Measurements from ENCODE around the gene PRRT3.
A peak's percentile ranks its signal among the peaks of the same experiment; 100 is the strongest.

Gene PRRT3

GRCh38 chr3:9934235-9934621 lies 18.0 kb downstream of the PRRT3 start:
- no peak for TF ChIP-seq FOXP2 (optimal IDR thresholded peaks at IDR 0.05; ENCODE audit: borderline replicate concordance, extremely low read depth, extremely low read length, insufficient read depth)
- no peak for TF ChIP-seq TAF1 (IDR thresholded peaks at IDR 0.05; ENCODE audit: borderline replicate concordance, insufficient read depth, low read length)
- TF ChIP-seq, protein P1, sequence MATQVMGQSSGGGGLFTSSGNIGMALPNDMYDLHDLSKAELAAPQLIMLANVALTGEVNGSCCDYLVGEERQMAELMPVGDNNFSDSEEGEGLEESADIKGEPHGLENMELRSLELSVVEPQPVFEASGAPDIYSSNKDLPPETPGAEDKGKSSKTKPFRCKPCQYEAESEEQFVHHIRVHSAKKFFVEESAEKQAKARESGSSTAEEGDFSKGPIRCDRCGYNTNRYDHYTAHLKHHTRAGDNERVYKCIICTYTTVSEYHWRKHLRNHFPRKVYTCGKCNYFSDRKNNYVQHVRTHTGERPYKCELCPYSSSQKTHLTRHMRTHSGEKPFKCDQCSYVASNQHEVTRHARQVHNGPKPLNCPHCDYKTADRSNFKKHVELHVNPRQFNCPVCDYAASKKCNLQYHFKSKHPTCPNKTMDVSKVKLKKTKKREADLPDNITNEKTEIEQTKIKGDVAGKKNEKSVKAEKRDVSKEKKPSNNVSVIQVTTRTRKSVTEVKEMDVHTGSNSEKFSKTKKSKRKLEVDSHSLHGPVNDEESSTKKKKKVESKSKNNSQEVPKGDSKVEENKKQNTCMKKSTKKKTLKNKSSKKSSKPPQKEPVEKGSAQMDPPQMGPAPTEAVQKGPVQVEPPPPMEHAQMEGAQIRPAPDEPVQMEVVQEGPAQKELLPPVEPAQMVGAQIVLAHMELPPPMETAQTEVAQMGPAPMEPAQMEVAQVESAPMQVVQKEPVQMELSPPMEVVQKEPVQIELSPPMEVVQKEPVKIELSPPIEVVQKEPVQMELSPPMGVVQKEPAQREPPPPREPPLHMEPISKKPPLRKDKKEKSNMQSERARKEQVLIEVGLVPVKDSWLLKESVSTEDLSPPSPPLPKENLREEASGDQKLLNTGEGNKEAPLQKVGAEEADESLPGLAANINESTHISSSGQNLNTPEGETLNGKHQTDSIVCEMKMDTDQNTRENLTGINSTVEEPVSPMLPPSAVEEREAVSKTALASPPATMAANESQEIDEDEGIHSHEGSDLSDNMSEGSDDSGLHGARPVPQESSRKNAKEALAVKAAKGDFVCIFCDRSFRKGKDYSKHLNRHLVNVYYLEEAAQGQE (IDR thresholded peaks at IDR 0.05; ENCODE audit: insufficient read depth in 1 of 2, low read depth in 2 of 2, low read length in 2 of 2) = no peak
- no peak for TF ChIP-seq SIN3A (IDR thresholded peaks at IDR 0.05; ENCODE audit: borderline replicate concordance, insufficient read depth, low read length)
- no peak for TF ChIP-seq POLR2AphosphoS5 (IDR thresholded peaks at IDR 0.05; ENCODE audit: low read depth, low read length)

DNA sequence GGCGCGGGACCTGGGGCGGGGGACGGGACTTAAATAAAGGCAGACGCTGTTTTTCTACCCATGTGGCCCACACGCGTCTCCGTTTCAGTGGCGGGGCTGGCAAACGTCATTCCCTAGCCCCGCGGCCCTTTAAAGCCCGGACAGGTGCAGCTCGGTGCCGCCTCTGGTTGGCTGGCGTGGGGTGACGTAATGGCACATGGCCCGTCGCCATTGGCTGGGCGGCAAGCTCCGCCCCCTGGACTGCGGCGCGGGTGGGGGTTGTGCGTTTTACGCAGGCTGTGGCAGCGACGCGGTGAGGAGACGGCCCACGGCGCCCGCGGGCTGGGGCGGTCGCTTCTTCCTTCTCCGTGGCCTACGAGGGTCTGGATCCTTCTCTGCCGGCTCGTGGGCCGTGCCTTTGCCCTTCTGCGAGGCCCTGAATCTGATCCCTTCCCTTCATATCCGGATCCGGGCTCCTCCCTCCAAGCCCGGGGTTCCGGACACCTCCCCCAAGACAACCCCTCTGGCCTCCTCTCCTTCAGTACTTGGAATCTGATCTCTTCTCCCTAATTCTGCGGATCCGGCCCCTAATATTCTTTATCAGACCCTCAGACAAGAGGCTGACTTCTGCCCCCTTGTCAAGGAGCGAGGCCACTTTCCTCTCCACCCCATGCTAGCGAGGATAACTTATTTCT lies 18.5 kb downstream of the PRRT3 start, which contains the start of gene CRELD1:
Gene CRELD1 (plus strand): TSS at position 274 of the 674 bp plus-strand sequence. CDS start 605 bp downstream, outside the sequence.
- peak; percentile 73 for TF ChIP-seq FOXP2 (optimal IDR thresholded peaks at IDR 0.05; ENCODE audit: borderline replicate concordance, extremely low read depth, extremely low read length, insufficient read depth)
- no peak for TF ChIP-seq SIN3A (IDR thresholded peaks at IDR 0.05; ENCODE audit: borderline replicate concordance, insufficient read depth, low read length)
- TF ChIP-seq POLR2AphosphoS5 (IDR thresholded peaks at IDR 0.05; ENCODE audit: low read depth, low read length) = peak; percentile 77

DNA sequence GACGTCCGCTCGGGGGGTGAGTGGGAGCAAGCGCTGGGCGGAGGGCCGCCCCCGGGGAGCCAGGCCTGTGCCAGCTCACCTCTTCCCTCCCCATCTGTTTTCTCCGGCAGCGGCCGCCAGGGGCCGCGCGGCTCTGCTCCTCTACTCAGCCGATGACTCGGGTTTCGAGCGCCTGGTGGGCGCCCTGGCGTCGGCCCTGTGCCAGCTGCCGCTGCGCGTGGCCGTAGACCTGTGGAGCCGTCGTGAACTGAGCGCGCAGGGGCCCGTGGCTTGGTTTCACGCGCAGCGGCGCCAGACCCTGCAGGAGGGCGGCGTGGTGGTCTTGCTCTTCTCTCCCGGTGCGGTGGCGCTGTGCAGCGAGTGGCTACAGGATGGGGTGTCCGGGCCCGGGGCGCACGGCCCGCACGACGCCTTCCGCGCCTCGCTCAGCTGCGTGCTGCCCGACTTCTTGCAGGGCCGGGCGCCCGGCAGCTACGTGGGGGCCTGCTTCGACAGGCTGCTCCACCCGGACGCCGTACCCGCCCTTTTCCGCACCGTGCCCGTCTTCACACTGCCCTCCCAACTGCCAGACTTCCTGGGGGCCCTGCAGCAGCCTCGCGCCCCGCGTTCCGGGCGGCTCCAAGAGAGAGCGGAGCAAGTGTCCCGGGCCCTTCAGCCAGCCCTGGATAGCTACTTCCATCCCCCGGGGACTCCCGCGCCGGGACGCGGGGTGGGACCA lies 19.2 kb downstream of the PRRT3 start:
- TF ChIP-seq POLR2AphosphoS5 (IDR thresholded peaks at IDR 0.05; ENCODE audit: low read depth, low read length) = no peak; the same call in 1 of the 2 replicates
- TF ChIP-seq, protein P1 (IDR thresholded peaks at IDR 0.05; ENCODE audit: insufficient read depth in 1 of 2, low read depth in 2 of 2, low read length in 2 of 2) = no peak
- TF ChIP-seq FOXP2 (optimal IDR thresholded peaks at IDR 0.05; ENCODE audit: borderline replicate concordance, extremely low read depth, extremely low read length, insufficient read depth) = no peak

DNA sequence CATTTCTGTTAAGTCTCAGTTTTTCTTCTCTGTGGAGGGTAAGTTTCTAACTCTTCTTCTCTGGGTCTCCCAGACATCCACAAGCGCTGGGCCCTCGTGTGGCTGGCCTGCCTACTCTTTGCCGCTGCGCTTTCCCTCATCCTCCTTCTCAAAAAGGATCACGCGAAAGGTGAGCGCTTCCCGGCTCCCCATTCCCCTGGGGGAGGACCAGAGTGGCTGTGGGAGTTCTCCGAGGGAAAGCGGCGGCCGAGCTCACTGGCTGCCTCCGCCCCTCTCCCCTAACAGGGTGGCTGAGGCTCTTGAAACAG lies 19.7 kb downstream of the PRRT3 start:
- TF ChIP-seq POLR2AphosphoS5 (IDR thresholded peaks at IDR 0.05; ENCODE audit: low read depth, low read length) = no peak
- TF ChIP-seq, protein P1 (IDR thresholded peaks at IDR 0.05; ENCODE audit: insufficient read depth in 1 of 2, low read depth in 2 of 2, low read length in 2 of 2) = no peak
- TF ChIP-seq SIN3A (IDR thresholded peaks at IDR 0.05; ENCODE audit: borderline replicate concordance, insufficient read depth, low read length) = no peak

DNA sequence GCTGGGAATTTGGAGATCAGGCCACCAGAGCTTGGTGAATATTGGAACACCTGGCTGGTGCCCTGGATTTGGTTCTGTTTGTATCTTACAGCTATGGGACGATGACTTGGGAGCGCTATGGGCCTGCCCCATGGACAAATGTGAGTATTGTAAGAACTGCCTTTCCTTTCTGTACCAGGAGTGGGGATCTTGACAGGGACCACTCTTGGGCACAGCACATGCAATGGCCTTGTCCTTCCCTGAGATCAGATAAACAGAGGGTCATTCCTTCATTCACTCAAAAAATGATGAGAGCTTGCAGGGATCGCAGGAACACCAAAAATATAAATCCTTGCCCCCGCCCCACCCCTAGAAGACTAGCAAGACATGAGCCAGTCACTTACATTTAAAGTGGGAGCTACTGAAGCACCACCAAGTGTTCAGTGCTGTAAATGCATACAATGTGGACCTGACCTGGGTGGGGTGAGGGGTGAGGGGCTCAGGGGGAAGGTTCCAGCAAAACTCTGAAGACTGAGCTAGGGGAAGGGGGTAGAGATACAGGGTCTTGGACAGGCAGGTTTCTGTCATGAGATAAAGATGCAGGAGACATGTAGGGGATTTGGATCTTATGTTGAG lies 21.3 kb downstream of the PRRT3 start:
- no peak for TF ChIP-seq SIN3A (IDR thresholded peaks at IDR 0.05; ENCODE audit: borderline replicate concordance, insufficient read depth, low read length)

GRCh38 chr3:9928158-9928557 lies 24.1 kb downstream of the PRRT3 start:
- TF ChIP-seq SIN3A (IDR thresholded peaks at IDR 0.05; ENCODE audit: borderline replicate concordance, insufficient read depth, low read length) (no peak), POLR2AphosphoS5 (IDR thresholded peaks at IDR 0.05; ENCODE audit: low read depth, low read length) (no peak), TAF1 (IDR thresholded peaks at IDR 0.05; ENCODE audit: borderline replicate concordance, insufficient read depth, low read length) (no peak), FOXP2 (optimal IDR thresholded peaks at IDR 0.05; ENCODE audit: borderline replicate concordance, extremely low read depth, extremely low read length, insufficient read depth) (no peak)
- TF ChIP-seq, protein P1 (IDR thresholded peaks at IDR 0.05; ENCODE audit: insufficient read depth in 1 of 2, low read depth in 2 of 2, low read length in 2 of 2) = no peak

Measured in PFSK-1 (cell line).